GM21515 (cell line): Measurements from ENCODE around the gene ASCC1.

Experiments
- ATAC-seq: cut with Tn5 transposase; IDR thresholded peaks from one replicate; pipeline ENCODE4 v1.9.1; 2021; ENCODE audit not compliant: unreplicated experiment

The ASCC1 gene

DNA sequence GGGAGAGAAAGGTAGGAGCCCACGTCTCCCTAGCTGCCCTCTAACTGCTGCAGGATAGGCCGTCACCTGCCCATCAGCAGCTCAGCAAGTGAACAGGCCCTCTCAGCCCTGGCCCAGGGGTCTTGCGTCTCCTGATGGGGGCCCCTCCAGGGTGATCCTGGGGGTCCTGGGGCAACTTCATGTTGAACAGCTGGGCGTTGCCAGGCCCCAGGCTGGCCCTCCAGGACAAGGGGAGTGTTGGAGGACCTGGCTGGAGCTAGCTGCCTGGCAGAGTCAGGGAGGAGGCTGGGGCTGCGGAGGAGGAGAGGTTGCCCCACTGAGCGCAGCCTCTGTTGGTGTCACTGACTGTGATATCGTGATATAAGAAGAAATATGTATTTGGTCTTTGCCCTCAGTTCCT is 162.4 kb downstream of the ASCC1 start:
- ATAC-seq, result no peak

DNA sequence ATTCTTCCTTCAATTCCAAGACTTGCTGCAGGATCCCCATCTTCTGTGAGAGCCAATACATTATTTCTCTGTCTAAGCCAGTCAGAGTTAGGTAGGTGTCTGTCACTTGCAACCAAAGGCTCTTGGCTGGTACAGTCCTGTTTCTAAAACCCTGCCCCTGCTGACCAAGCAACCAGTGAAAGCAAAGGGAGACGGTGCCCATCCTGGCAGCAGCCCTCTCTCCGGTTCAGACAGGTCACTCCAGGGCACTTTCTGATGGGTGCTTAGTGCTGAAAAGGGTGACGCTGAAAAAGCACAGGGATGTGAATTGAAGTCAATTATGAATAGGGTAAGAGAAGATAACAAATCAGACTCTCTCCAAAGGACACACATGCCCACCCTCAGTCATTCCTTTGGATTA is 165.2 kb downstream of the ASCC1 start:
- no peak for ATAC-seq

- no peak for ATAC-seq
These were observed 165.9 kb downstream of the ASCC1 start for GRCh38 chr10:72049969-72050781.

DNA sequence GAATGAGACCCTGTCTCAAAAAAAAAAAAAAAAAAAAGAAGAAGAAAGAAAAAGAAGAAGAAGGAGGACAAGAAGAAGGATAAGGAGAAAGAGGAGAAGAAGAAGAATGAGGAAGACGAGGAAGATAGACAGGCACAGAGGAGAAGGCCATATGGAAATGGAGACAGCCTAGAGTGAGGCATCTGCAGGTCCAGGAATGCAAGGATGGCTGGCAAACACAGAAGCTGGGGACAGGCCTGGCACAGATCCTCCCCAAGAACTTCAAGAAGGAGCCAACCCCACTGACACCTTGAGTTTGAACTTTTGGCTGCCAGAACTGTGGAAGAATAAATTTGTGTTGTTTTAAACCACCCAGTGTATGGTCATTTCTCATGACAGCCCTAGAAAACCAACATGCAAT is 166.6 kb downstream of the ASCC1 start:
- ATAC-seq, result no peak

GRCh38 chr10:72048450-72049124 is 167.5 kb downstream of the ASCC1 start:
- no peak for ATAC-seq
